Breast epithelium (tissue), 3 donors: ENCODE results near the gene ZFYVE21.

Experiments
- POLR2A ChIP-seq: fragments of 450-650 bp; IDR thresholded peaks from one replicate; pipeline ENCODE4 v1.6.1; 2016; ENCODE audit warnings: antibody characterized with exemption, mild to moderate bottlenecking, moderate library complexity
- POLR2AphosphoS5 ChIP-seq, 3 donors: sonication (generic); formaldehyde crosslinking; IDR thresholded peaks; one replicate each; pipeline ENCODE4 v1.6.1; 2017; ENCODE audit warnings: antibody characterized with exemption in 3 of 3
- TF ChIP-seq, protein P1 (sequence below), 3 donors: fragments of 450-650 bp; IDR thresholded peaks; one replicate each; pipeline ENCODE4 v1.5.1; 2016 to 2017; ENCODE audit warnings: antibody characterized with exemption in 3 of 3, mild to moderate bottlenecking in 3 of 3, moderate library complexity in 3 of 3

DNA sequence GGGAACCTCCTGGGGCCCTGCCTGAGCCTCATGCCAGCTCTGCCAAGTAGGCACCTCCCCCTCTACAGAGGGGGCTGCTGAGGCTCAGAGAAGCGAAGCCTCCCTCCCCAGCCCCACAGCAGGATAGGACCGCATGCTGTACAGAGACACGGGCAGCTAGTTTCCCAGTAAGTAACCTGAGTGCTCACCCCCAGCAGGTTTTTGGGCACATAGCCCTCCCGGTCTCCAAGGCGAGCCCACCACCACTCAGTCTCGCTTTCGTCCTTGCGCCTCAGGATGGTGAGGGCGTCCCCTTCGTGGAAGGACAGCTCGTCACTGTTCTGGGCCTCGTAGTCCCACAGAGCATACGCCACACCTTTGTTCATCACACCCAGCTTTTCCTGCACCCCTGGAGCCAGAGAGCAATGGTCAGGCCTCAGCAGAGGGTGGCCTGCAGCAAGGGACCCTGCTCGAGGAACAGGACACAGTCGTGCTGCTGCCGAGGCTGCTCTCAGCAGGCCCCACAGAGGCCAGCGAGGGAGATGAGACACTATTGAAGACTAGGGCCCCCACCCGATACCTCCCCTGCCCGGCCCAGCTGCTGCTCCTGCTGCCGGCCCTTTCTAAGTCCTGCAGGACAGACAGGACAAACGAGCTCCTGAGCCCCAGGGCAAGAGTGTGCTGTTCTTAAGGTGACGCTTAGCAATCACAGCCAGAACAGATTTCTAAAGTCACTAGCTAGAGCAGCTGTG is 20.4 kb downstream of the ZFYVE21 start:
- TF ChIP-seq, protein P1, sequence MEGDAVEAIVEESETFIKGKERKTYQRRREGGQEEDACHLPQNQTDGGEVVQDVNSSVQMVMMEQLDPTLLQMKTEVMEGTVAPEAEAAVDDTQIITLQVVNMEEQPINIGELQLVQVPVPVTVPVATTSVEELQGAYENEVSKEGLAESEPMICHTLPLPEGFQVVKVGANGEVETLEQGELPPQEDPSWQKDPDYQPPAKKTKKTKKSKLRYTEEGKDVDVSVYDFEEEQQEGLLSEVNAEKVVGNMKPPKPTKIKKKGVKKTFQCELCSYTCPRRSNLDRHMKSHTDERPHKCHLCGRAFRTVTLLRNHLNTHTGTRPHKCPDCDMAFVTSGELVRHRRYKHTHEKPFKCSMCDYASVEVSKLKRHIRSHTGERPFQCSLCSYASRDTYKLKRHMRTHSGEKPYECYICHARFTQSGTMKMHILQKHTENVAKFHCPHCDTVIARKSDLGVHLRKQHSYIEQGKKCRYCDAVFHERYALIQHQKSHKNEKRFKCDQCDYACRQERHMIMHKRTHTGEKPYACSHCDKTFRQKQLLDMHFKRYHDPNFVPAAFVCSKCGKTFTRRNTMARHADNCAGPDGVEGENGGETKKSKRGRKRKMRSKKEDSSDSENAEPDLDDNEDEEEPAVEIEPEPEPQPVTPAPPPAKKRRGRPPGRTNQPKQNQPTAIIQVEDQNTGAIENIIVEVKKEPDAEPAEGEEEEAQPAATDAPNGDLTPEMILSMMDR (IDR thresholded peaks at IDR 0.05): no peak
- TF ChIP-seq POLR2AphosphoS5 (IDR thresholded peaks at IDR 0.05): peak in 1 of 3 donors; percentile 63
- TF ChIP-seq POLR2A: no peak
